GM19240 (cell line): Measurements from ENCODE around the gene B3GALT2.

Experiments
- DNase-seq: peaks from one replicate; pipeline ENCODE4 v3.0.0; 2011; ENCODE audit warnings: low spot score; ENCODE audit not compliant: insufficient read length

B3GALT2 gene

DNA sequence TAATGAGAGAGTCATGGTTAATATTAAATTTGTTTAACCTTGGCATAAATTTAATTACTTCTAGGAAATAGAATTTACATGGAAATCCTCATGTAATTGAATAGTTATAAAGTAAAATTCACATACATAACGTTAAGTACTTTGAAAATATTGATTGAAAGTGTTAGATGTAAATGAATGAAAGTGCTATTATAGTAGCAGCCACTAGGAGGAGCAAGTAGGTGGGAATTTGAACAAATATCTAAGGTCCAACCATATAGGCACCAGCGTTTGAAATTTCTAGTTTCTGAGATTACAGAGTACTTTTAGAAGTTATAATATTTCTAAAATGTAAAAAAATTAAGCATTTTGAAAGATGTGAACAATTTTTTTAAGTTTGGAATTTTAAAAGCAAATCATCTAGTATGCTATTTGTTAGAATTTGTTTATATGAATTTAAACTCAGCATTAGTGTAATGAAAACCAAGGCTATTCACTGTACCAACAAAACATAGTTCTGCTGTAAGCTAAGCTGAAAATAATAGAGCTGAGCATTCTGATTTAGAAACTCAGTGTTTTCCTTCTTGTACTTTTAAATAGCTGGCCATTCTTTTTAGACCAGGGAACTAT is 3.3 kb downstream of the B3GALT2 start:
- DNase-seq, result no peak

DNA sequence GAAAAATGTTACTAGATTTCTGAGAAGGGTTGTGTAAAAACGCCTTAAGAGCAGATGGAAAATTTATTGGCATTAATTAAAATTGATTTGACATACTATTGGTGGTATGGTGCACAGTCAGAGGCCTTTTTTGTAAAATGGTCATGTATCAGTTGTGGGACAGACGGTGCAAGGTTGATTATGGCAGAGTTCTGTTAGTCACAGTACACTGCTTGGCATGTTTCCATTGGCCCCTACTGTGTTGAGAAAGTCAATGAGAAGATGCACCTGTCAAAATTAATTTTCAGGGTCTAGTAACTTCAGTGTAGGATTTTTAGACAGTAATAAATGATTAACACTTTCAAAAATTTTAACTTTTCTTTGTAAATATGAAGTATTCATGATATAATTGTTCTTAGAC is 4.4 kb downstream of the B3GALT2 start:
- DNase-seq, result no peak

DNA sequence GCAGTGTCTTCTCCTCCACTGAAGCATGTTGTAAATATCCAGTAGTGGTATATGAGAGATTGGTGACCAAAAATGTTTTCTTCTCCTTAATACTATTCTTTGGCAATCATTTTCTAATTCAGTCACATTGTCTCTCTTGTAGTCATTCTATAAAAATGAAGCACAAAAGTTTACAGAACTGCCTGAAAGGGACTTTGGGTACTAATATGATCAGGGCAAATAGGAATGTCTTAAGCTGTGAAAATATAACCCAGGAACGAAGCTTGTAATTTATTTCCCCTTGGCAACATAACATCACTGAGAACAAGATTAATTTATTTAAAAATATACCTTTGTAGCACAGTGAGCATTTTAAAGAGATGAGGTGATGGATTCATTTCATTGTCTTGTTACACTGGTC is 4.9 kb downstream of the B3GALT2 start:
- no peak for DNase-seq

DNA sequence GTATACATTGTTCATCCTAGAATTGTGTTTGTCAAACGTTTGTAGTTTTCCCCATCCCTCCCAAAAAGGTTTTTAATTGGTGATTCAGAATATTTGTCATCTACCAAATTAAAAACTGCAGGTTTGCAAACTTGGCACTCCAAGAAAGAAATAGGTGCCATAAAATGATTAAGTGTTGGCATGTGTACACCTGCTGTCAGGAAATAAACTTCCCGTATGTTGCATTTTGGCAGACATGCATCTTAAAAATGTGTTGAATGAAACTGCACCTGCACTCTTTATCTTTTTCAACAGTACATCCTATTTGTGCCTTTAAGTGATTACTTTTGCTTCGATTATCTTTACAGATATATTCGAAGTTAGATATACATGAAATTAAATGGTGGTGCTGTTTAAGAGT is 7.3 kb downstream of the B3GALT2 start:
- no peak for DNase-seq

DNA sequence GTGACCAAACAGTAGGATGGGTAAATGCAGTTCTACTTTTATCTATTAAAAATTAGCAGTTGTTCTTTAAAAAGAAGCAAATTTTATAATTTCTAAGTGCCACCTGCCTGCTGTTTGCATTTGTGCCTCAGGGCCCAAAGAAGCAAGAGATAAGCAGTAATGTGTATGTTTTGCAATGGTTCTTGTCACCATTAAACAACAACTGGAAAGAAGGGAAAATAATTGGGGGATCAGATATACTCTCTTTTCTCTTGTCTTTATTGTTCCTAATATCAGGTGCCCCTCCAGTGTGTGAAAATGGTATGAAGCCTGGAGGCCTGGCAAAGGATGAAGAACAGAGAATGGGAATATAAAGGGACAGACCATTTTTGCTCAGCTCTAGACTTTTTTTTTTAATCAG is 9.6 kb downstream of the B3GALT2 start:
- DNase-seq, result no peak

DNA sequence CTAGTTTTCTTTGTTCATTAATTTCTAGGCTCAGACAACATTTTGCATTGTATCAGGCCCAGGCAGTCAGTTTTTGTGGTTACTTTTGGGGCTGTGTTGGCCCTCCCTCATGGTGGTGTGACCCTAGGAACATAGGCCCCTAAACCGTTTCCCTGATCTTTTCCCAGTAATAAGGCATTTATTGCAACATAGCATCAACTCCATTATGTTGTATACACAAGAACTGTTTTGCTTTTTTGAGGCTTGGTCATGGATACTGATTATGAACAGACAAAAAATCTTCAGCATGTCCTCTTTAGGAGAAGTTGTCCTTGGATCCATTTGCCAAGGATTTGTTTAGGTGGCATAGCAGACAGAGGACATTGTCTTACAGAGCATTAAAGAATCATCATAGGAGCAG is 10.3 kb downstream of the B3GALT2 start:
- no peak for DNase-seq

DNA sequence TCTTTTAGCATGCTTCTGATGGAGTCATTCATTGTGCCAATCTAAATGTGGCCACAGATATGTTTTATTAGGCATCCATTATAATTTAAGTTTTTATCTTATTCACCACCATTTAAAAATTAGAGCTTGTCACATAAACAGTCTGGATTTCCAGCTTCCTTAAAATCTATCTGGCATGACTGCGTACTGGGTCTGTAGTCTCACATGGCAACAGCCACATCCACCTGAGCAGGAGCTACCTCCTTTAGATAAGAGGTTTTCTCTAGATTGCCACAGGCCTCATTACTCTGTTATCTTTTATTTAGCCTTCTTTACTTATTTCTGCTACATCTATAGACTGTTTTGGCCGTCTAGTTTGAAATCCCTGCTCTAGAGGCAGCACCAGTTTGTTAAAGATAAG is 29.1 kb downstream of the B3GALT2 start:
- DNase-seq, result no peak

DNA sequence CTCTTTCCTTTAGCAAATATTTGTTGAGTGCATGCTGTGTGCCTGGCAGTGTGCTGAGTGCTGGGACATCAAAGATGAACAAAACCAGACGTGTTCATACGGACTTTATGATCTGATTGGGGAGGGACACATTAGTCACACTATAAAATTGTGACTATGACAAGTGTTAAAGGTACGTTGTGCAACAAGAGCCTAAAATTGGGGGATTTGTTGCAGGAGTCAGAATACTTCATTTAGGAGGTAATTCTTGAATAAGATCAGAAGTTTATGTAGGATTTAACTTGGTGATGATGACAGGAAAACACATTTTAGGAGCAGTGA is 29.6 kb downstream of the B3GALT2 start:
- no peak for DNase-seq

DNA sequence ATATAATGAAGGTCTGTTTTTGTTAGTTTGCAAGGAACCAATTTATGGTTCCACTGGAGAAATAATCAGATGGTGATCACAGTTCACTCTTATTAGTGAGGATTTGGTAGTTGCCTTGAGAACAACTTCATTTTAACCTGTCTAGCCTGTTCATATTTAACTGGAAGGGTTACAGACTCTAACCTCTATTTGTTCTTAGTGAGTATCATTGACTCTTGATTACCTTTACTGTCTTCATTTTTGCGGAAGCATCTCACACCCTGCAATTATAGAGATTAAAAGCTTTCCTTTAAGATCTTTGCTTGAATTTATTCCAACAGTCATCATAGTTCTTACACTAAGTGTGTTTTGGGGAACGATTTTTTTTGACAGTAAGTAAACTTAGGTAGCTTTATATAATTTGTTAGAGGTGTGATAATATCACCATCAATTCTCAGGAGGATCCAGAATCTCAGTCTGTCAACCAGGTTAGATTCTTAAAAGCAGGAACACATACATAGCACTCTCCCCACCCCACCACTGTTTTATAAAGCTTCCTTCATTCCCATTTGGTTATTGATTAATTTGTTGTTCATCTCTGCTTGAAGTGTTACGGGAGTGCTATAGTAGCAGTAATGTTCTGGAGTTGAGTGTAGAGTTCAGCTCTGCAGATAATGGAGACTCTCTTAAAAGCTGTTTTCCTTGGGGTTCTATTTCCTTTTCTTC is 30.1 kb downstream of the B3GALT2 start:
- no peak for DNase-seq

DNA sequence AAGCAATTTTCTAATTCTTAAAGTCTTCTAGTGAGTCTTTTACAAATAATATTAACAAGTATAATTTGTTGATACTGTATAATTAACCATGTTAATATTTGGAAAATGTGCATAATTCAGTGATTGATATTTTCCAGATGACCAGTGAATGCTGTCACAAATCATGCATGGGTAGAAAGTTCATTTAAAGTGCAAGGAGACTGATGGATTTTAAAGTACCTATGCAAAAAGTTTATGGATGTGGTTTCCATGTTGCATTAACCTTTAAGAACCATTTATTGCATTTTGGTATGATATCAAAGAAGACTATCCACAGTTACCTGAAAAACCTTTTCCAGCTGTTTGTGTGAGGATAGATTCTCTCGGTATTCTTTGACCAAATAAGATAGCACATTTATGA is 41.4 kb downstream of the B3GALT2 start:
- DNase-seq, result no peak

DNA sequence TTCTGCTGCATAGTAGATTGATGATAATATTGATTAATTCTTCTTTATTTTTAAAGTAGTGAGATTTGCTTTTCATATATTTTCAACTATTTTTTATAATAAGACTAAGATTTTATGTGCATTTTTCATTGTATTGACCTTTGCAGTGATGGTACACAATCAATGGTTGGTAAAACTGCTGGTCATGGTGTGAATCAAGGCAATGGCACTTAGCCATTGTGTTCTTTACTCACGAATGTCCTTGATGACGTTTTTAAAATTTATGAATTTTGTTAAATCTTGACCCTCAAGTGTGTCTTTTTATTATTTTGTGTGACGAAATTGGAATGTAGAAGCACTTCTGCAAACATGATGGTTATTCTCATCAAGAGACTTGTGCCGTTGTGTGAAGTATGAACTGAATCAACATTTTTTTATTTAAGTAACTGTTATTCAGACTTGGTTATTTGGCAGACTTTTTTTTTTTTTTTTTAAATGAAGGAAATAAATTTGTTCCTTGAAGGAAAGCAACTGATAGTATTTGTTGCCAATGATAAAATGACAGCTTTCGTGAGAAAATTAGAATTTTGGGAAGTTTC is 42.0 kb downstream of the B3GALT2 start:
- DNase-seq, result no peak

DNA sequence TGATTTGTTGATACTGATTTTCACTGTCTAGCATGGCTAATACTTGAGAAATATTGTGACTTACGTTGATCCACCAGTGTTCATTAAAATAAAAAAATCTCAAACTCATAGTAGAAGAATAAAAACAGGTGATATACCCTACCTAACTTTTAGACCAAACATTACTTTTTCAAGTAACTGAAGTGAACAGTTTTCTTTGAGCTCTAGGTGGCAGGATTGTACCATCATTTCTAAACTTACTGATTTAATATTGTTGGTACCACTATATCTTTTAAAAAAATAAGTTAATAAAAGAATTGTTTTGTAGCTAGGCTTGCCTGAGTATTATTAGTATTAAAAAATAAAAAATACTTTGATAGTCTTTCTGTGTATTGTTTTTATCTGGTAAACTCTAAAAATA is 43.1 kb downstream of the B3GALT2 start:
- DNase-seq, result no peak

DNA sequence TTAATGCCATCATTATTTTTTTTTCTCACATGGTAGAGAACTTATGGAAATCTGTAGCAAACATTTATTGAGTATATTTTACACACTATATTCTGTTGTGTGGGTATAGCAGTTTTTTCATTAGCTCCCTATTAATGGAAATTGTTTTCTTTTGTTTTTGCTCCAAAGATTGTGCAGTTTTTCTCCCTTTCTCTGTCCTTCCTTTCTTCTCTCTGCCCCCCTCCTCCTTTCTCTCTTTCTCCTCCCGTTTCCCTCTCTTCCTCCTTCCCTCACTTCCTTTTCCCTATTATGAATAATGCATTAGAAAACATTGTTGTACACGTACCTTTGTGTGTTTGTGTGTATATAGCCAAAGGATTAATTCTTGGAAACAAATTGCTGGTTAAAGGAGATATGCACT is 44.0 kb downstream of the B3GALT2 start:
- no peak for DNase-seq

DNA sequence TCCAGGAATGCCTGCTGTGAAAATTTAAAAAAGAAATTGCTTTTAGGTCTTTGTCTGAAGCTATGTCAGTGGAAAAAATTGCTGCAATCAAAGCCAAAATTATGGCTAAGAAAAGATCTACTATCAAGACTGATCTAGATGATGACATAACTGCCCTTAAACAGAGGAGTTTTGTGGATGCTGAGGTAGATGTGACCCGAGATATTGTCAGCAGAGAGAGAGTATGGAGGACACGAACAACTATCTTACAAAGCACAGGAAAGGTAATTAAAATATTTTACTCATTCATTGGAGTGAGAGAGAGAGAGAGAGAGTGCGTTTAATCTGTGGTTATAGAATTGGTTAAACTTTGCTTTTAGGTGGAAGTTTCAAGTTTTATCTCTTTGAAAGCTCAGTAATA is 44.6 kb downstream of the B3GALT2 start:
- DNase-seq, result no peak

DNA sequence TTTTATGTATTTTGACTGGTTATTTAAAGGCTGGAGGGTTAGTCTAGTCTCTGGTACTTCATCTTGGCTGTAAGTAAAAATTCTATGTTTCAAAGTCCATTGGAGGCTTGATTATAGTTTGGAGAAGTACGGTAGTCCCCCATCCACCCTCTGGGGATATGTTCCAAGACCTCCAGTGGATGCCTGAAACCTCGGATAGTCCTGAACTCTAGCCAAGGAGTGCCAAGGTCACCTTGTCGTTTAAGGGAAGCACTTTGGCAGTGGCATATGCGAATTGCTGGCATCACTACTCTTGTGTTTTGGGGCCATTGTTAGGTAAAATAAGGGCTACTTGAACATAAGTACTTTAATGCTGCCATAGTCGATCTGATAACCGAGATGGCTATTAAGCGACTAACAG is 46.2 kb downstream of the B3GALT2 start:
- no peak for DNase-seq

DNA sequence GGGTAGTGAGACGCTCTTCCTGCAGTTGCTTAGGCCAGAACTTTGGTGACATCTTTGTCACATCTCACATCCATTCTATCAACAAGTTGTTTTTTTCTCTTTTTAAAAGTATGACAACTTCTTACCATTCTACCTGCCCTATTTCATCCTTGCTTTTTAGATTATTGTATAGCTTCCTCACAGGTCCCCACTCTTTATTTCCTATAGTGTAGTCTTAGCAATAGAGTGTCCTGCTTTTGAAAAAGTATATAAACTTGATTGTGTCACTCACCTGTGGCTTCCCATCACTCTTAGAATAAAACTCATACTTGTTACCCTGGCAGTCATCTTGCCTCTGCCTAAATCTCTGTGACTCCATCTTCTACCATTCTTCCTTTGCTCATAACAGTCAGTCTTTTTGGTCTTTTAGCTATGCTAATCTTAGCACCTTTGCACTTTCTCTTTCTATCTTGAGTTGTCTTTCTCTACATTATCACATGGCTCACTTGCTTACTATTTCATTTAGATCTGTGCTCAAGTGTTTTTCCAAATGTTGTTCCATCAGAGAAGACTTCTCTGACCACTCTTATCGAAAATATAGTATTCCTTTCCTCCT is 55.0 kb downstream of the B3GALT2 start:
- DNase-seq, result no peak
